Keratinocyte (primary cell): ENCODE measurements around the gene MFAP3L. TPM values are rescaled to one million over a fixed set of nuclear protein-coding genes. Genes with fewer than 3 reads are reported as not detected.
A peak's percentile ranks its signal among the peaks of the same experiment; 100 is the strongest.

Experiments
- DNase-seq: peaks from one replicate; pipeline ENCODE4 v3.0.0-alpha.2; 2011; ENCODE audit warnings: low read depth, missing footprints, low spot score
- FAIRE-seq: peaks from 2 replicates; lab custom pipeline; 2011; peaks lifted over from hg19 to GRCh38; lab: Jason Lieb, UNC
- H2AFZ ChIP-seq: 2 replicates; pipeline ENCODE4 v1.6.0; 2012; ENCODE audit warnings: low read length, control low read depth, inconsistent platforms; ENCODE audit not compliant: control insufficient read depth
- H3K27ac ChIP-seq: 2 replicates; pipeline ENCODE4 v1.5.1; 2011; ENCODE audit warnings: low read length; ENCODE audit not compliant: control insufficient read depth, insufficient read depth
- H3K27me3 ChIP-seq: 3 replicates; pipeline ENCODE4 v1.6.0; 2011; ENCODE audit warnings: low read length; ENCODE audit not compliant: control insufficient read depth, insufficient read depth; ENCODE audit errors: extremely low read depth
- H3K36me3 ChIP-seq, 2 experiments: 2 replicates in 1 of 2; 3 replicates in 1 of 2; pipeline ENCODE4 v1.5.1; 2011; ENCODE audit warnings: low read length in 2 of 2, mild to moderate bottlenecking in 1 of 2; ENCODE audit not compliant: control insufficient read depth in 2 of 2, insufficient read depth in 2 of 2; ENCODE audit errors: extremely low read depth in 1 of 2
- H3K4me1 ChIP-seq: 3 replicates; pipeline ENCODE4 v1.5.1; 2011; ENCODE audit warnings: low read length; ENCODE audit not compliant: control insufficient read depth, insufficient read depth; ENCODE audit errors: extremely low read depth
- H3K4me2 ChIP-seq: 3 replicates; pipeline ENCODE4 v1.6.0; 2011; ENCODE audit warnings: low read depth, low read length; ENCODE audit not compliant: control insufficient read depth, insufficient read depth; ENCODE audit errors: extremely low read depth
- H3K4me3 ChIP-seq, 3 experiments: fragments of 200-600 bp in 1 of 3; sonication (generic) in 1 of 3; 2 replicates in 2 of 3; 3 replicates in 1 of 3; pipeline ENCODE4 v1.5.1; 2011 to 2016; ENCODE audit warnings: low read length in 3 of 3, mild to moderate bottlenecking in 3 of 3, control low read depth in 2 of 3, inconsistent platforms in 1 of 3, low read depth in 1 of 3, mixed read lengths in 1 of 3, mixed run types in 1 of 3, moderate library complexity in 1 of 3; ENCODE audit not compliant: control insufficient read depth in 2 of 3, insufficient read depth in 2 of 3; ENCODE audit errors: extremely low read depth in 1 of 3
- H3K79me2 ChIP-seq: 2 replicates; pipeline ENCODE4 v1.6.0; 2012; ENCODE audit warnings: low read length; ENCODE audit not compliant: control insufficient read depth, insufficient read depth
- H3K9ac ChIP-seq: 3 replicates; pipeline ENCODE4 v1.6.0; 2011; ENCODE audit warnings: low read length; ENCODE audit not compliant: control insufficient read depth, insufficient read depth; ENCODE audit errors: extremely low read depth
- H3K9me1 ChIP-seq: 3 replicates; pipeline ENCODE4 v1.6.0; 2011; ENCODE audit warnings: low read length; ENCODE audit not compliant: control insufficient read depth, insufficient read depth; ENCODE audit errors: extremely low read depth
- H3K9me3 ChIP-seq: 2 replicates; pipeline ENCODE4 v1.5.1; 2012; ENCODE audit warnings: low read depth, low read length; ENCODE audit not compliant: control insufficient read depth
- H4K20me1 ChIP-seq: 3 replicates; pipeline ENCODE4 v1.6.0; 2011; ENCODE audit warnings: low read length; ENCODE audit not compliant: control insufficient read depth, insufficient read depth; ENCODE audit errors: extremely low read depth
- CTCF ChIP-seq, 3 experiments: IDR thresholded peaks in 1 of 3; conservative IDR thresholded peaks in 1 of 3; optimal IDR thresholded peaks in 1 of 3; 2 replicates in 2 of 3; 3 replicates in 1 of 3; pipeline versions ENCODE3 to v1.5.1; 2011; ENCODE audit warnings: low read length in 3 of 3, mild to moderate bottlenecking in 3 of 3, moderate library complexity in 2 of 3, control low read depth in 1 of 3, inconsistent platforms in 1 of 3; ENCODE audit not compliant: insufficient read depth in 2 of 3; ENCODE audit errors: extremely low read depth in 1 of 3
- EZH2 ChIP-seq: IDR thresholded peaks from one replicate; pipeline ENCODE4 v1.6.1; 2012; ENCODE audit warnings: inconsistent platforms, mild to moderate bottlenecking, low read length, moderate library complexity
- dilution Hi-C: fragments of 300-500 bp; cut with MboI; formaldehyde crosslinking; loops from one replicate; pipeline ENCODE4 v1.7.0; 2020; ENCODE audit warnings: low sequenced_read_pairs; ENCODE audit not compliant: extremely low pct_ligation_motif_present
- polyA plus RNA-seq, 5 experiments: library from polyadenylated mRNA; depleted of rRNA in 3 of 5; stranded (reverse) in 3 of 5; stranded (forward) in 1 of 5; unstranded in 1 of 5; fragments of >200 nt; gene quantifications; 1 replicate in 1 of 5; 2 replicates in 3 of 5; 3 replicates in 1 of 5; pipeline versions ENCODE4 v1.2.1 to v1.2.3, GENCODE V29; 2011 to 2012; ENCODE audit warnings: missing spikeins in 2 of 5, low read depth in 1 of 5, low replicate concordance in 1 of 5

MFAP3L gene
- polyA plus RNA-seq, 1 donor (not counting 4 experiments of a cell fraction or from before 2014, with no cell fraction given), result 7.6 TPM

- DNase-seq (no peak), FAIRE-seq (no peak)
- Histone ChIP-seq H3K4me1 (no peaks in the 10 kb centered on the region), H4K20me1 (no peaks in the 10 kb centered on the region), H3K27me3 (no peaks in the 10 kb centered on the region), H3K9me3 (no peaks in the 10 kb centered on the region), H3K9ac (no peak overlapping the region), H3K4me2 (no peak overlapping the region), H2AFZ (no peak overlapping the region), H3K27ac (no peak overlapping the region), H3K36me3 (no peaks in the 10 kb centered on the region), H3K9me1 (no peaks in the 10 kb centered on the region), H3K4me3 (no peak overlapping the region), H3K79me2 (no peaks in the 10 kb centered on the region)
- dilution Hi-C loops, result no loop called here
- no peak for TF ChIP-seq EZH2
- TF ChIP-seq CTCF (optimal IDR thresholded peaks at IDR 0.05 in 1 of 3, IDR thresholded peaks at IDR 0.05 in 1 of 3, conservative IDR thresholded peaks at IDR 0.05 in 1 of 3; ENCODE audit: extremely low read depth in 1 of 3, insufficient read depth in 2 of 3, low read length in 3 of 3), result peak in 1 of 3 experiments; percentile 11
Measured at GRCh38 chr4:169940460-169940859, 85.7 kb downstream of the MFAP3L start.

Other genes with a start within 250 kb of the MFAP3L start
- 2.1 to 6.2 TPM (median 5.2 TPM) in 3 replicates for gene AADAT, start 63.6 kb upstream of the MFAP3L start, polyA plus RNA-seq